HCT116 (cell line): ENCODE data around the gene CLCN3. TPM values are rescaled to one million over a fixed set of nuclear protein-coding genes. Genes with fewer than 3 reads are reported as not detected.

Experiments
- ATAC-seq: fragments of 200-7000 bp; cut with Tn5 transposase; 2 replicates; pipeline ENCODE4 v1.9.1; 2020; ENCODE audit warnings: mild to moderate bottlenecking, moderate library complexity
- BruUV-seq: library from RNA; stranded (reverse); fragments of 400-500 nt; replicated peaks from 2 replicates; lab custom pipeline; 2021; lab: Mats Ljungman, UMichigan
- CTCF ChIA-PET: fragments of 300-600 bp; sonication (Branson Sonifier 250); formaldehyde crosslinking; loops from one replicate; lab custom pipeline; 2021; ENCODE audit warnings: antibody characterized with exemption; lab: Charles Lee
- POLR2A ChIA-PET: fragments of 300-600, 350-600 bp; sonication (Branson Sonifier 250); formaldehyde crosslinking; loops from one replicate; lab custom pipeline; 2021; ENCODE audit warnings: antibody characterized with exemption; lab: Charles Lee
- RAD21 ChIA-PET, 2 experiments: fragments of 300-600 bp; sonication (Branson Sonifier 250); formaldehyde crosslinking; loops; one replicate each; lab custom pipeline; 2023; ENCODE audit warnings: low total read pairs in 2 of 2; ENCODE audit not compliant: uncharacterized antibody in 2 of 2, unreplicated experiment in 2 of 2, low non-redundant PET in 1 of 2; lab: Charles Lee
- DNase-seq: peaks from one replicate; pipeline ENCODE4 v3.0.0-alpha.2; 2010; ENCODE audit warnings: low read depth, low spot score
- H2AFZ ChIP-seq: fragments of 200-600 bp; shearing (Covaris generic), sonication (generic); 2 replicates; pipeline ENCODE4 v1.6.1; 2017; ENCODE audit warnings: low read depth, mixed run types, mixed read lengths, antibody characterized with exemption, low read length; ENCODE audit not compliant: poor library complexity, severe bottlenecking
- H3K27ac ChIP-seq: 2 replicates; pipeline ENCODE4 v1.5.1; 2012; ENCODE audit warnings: low read depth, low read length
- H3K27me3 ChIP-seq: fragments of 200-600 bp; sonication (generic); 2 replicates; pipeline ENCODE4 v1.6.1; 2016; ENCODE audit warnings: mixed run types, low read length, mixed read lengths; ENCODE audit not compliant: insufficient read depth
- H3K36me3 ChIP-seq, 2 experiments: fragments of 200-500 bp in 1 of 2; fragments of 200-600 bp in 1 of 2; sonication (Bioruptor generic) in 1 of 2; sonication (generic) in 1 of 2; 2 replicates each; pipeline versions ENCODE4 v1.5.1 to v1.6.1; 2014 to 2016; ENCODE audit warnings: low read length in 2 of 2, inconsistent platforms in 1 of 2, mixed read lengths in 1 of 2, mixed run types in 1 of 2; ENCODE audit not compliant: insufficient read depth in 2 of 2, control insufficient read depth in 1 of 2
- H3K4me1 ChIP-seq, 2 experiments: fragments of 200-600 bp in 1 of 2; sonication (generic) in 1 of 2; 2 replicates each; pipeline versions ENCODE4 v1.5.1 to v1.6.1; 2012 to 2017; ENCODE audit warnings: low read length in 2 of 2, inconsistent platforms in 1 of 2, mild to moderate bottlenecking in 1 of 2, mixed read lengths in 1 of 2, mixed run types in 1 of 2, moderate library complexity in 1 of 2; ENCODE audit not compliant: insufficient read depth in 2 of 2, control insufficient read depth in 1 of 2
- H3K4me2 ChIP-seq: fragments of 200-600 bp; sonication (generic); 2 replicates; pipeline ENCODE4 v1.6.1; 2017; ENCODE audit warnings: mixed run types, low read length, mixed read lengths
- H3K4me3 ChIP-seq, 2 experiments: fragments of 200-600 bp in 1 of 2; sonication (generic) in 1 of 2; replicated peaks in 1 of 2; 2 replicates each; pipeline ENCODE4 v1.5.1; 2011 to 2016; ENCODE audit warnings: low read length in 2 of 2, control low read depth in 1 of 2, low read depth in 1 of 2, mild to moderate bottlenecking in 1 of 2, mixed read lengths in 1 of 2, mixed run types in 1 of 2
- H3K79me2 ChIP-seq: fragments of 200-600 bp; sonication (generic); 2 replicates; pipeline ENCODE4 v1.6.1; 2017; ENCODE audit warnings: mild to moderate bottlenecking, mixed run types, low read length, moderate library complexity, mixed read lengths; ENCODE audit not compliant: insufficient read depth
- H3K9ac ChIP-seq: fragments of 200-600 bp; sonication (generic); 2 replicates; pipeline ENCODE4 v1.6.1; 2016; ENCODE audit warnings: low read length, mixed read lengths
- H3K9me2 ChIP-seq: fragments of 200-600 bp; sonication (generic), shearing (Covaris generic); 2 replicates; pipeline ENCODE4 v1.6.1; 2017; ENCODE audit warnings: mixed run types, mild to moderate bottlenecking, moderate library complexity; ENCODE audit not compliant: insufficient read depth
- H3K9me3 ChIP-seq, 2 experiments: fragments of 200-500 bp in 1 of 2; fragments of 200-600 bp in 1 of 2; sonication (Bioruptor generic) in 1 of 2; sonication (generic) in 1 of 2; 2 replicates each; pipeline ENCODE4 v1.6.1; 2014 to 2017; ENCODE audit warnings: low read length in 2 of 2, mixed read lengths in 2 of 2, inconsistent platforms in 1 of 2, low read depth in 1 of 2, mild to moderate bottlenecking in 1 of 2, mixed run types in 1 of 2, moderate library complexity in 1 of 2; ENCODE audit not compliant: control insufficient read depth in 1 of 2, insufficient read depth in 1 of 2
- H4K20me1 ChIP-seq: fragments of 200-600 bp; sonication (generic), shearing (Covaris generic); 2 replicates; pipeline ENCODE4 v1.6.1; 2017; ENCODE audit warnings: mixed run types, mild to moderate bottlenecking, moderate library complexity; ENCODE audit not compliant: insufficient read depth
- CBX3 ChIP-seq: IDR thresholded peaks from 2 replicates; pipeline ENCODE4 v1.6.1; 2012; ENCODE audit warnings: low read depth
- CEBPB ChIP-seq: IDR thresholded peaks from 2 replicates; pipeline ENCODE4 v1.6.1; 2012; ENCODE audit warnings: low read depth
- EGR1 ChIP-seq: IDR thresholded peaks from 2 replicates; pipeline ENCODE4 v1.6.1; 2012; ENCODE audit warnings: low read depth
- ELF1 ChIP-seq: IDR thresholded peaks from 2 replicates; pipeline ENCODE4 v1.6.1; 2012; ENCODE audit warnings: low read depth, borderline replicate concordance
- EZH2 ChIP-seq: fragments of 200-600 bp; sonication (generic); IDR thresholded peaks from 2 replicates; pipeline ENCODE4 v1.6.1; 2017; ENCODE audit warnings: antibody characterized with exemption, mixed run types
- EZH2phosphoT487 ChIP-seq: fragments of 200-600 bp; IDR thresholded peaks from 2 replicates; pipeline ENCODE4 v1.6.1; 2018; ENCODE audit warnings: antibody characterized with exemption, borderline replicate concordance
- JUND ChIP-seq: IDR thresholded peaks from 2 replicates; pipeline ENCODE4 v1.6.1; 2012
- POLR2A ChIP-seq: IDR thresholded peaks from 2 replicates; pipeline ENCODE4 v1.7.0; 2011; ENCODE audit warnings: borderline replicate concordance; ENCODE audit not compliant: insufficient read depth, insufficient read length; ENCODE audit errors: extremely low read depth
- POLR2AphosphoS5 ChIP-seq: IDR thresholded peaks from 2 replicates; pipeline ENCODE4 v1.6.1; 2011; ENCODE audit warnings: mild to moderate bottlenecking, low read depth, low read length, moderate library complexity
- RAD21 ChIP-seq: IDR thresholded peaks from 2 replicates; pipeline ENCODE4 v1.6.1; 2012; ENCODE audit warnings: low read depth, mild to moderate bottlenecking
- SIN3A ChIP-seq: IDR thresholded peaks from 2 replicates; pipeline ENCODE4 v1.6.1; 2012; ENCODE audit warnings: low read depth
- SP1 ChIP-seq: IDR thresholded peaks from 2 replicates; pipeline ENCODE4 v1.6.1; 2012; ENCODE audit warnings: low read depth
- TCF7L2 ChIP-seq: IDR thresholded peaks from 2 replicates; pipeline ENCODE4 v1.7.0; 2011; ENCODE audit warnings: borderline replicate concordance, inconsistent platforms; ENCODE audit not compliant: insufficient read depth, insufficient read length; ENCODE audit errors: extremely low read depth
- ZFX ChIP-seq: fragments of 450-650 bp; IDR thresholded peaks from 2 replicates; pipeline ENCODE4 v1.6.1; 2017
- ZNF274 ChIP-seq: fragments of 200-500 bp; sonication (Bioruptor generic); IDR thresholded peaks from 2 replicates; pipeline ENCODE4 v1.6.1; 2014; ENCODE audit warnings: mild to moderate bottlenecking, low read depth, low read length, inconsistent platforms
- intact Hi-C: fragments of 100-400 bp; cut with micrococcal nuclease; formaldehyde crosslinking; loops from 2 replicates; pipeline ENCODE4 v1.10.0; 2022
- total RNA-seq: library from RNA; stranded (reverse); gene quantifications from one replicate; pipeline ENCODE4 v1.2.1, GENCODE V29; 2021; ENCODE audit not compliant: unreplicated experiment
- TF ChIP-seq, protein P1 (sequence below): IDR thresholded peaks from 2 replicates; pipeline ENCODE4 v1.6.1; 2011; ENCODE audit warnings: mild to moderate bottlenecking, low read length, moderate library complexity; ENCODE audit not compliant: insufficient replicate concordance; ENCODE audit errors: extremely low read depth
- TF ChIP-seq, protein P2 (sequence below): IDR thresholded peaks from 2 replicates; pipeline ENCODE4 v1.6.1; 2012
- TF ChIP-seq, protein P3 (sequence below), 3 experiments: fragments of 200-600 bp in 1 of 3; sonication (generic) in 1 of 3; IDR thresholded peaks in 2 of 3; conservative IDR thresholded peaks in 1 of 3; 2 replicates each; pipeline ENCODE4 v1.5.1; 2012 to 2017; ENCODE audit warnings: low read depth in 2 of 3, low read length in 2 of 3, antibody characterized with exemption in 1 of 3, borderline replicate concordance in 1 of 3, control low read depth in 1 of 3, mild to moderate bottlenecking in 1 of 3, mixed read lengths in 1 of 3, mixed run types in 1 of 3, moderate library complexity in 1 of 3; ENCODE audit not compliant: insufficient read depth in 1 of 3
- TF ChIP-seq, protein P4 (sequence below): IDR thresholded peaks from 2 replicates; pipeline ENCODE4 v1.6.1; 2012
- TF ChIP-seq, protein P5 (sequence below): IDR thresholded peaks from 2 replicates; pipeline ENCODE4 v1.6.1; 2012; ENCODE audit warnings: low read depth

The CLCN3 gene
- total RNA-seq, 1 experiment from 2014 or later: 60.4 TPM

DNA sequence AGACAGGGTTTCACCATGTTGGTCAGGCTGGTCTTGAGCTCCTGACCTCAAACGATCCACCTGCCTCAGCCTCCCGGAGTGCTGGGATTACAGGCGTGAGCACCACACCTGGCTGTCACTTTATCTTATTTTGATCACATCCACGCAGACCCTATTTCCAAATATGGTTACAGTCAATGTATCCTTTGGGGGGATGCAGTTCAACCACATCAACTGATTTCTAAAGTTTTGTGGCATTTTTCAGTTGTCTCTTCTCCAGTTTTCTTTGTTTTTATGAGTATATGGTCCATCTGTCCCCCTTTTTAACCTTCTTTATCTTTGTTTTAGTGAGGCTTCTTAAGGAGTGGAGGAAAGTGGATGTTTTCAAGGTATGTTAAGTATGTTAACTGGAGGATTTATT lies 141.5 kb downstream of the CLCN3 start:
- H3K79me2 ChIP-seq: peaks cover 6% of the 10 kb centered on the region
- H3K9ac ChIP-seq: no peak overlapping the region
- no peaks in the 10 kb centered on the region for H3K36me3 ChIP-seq
- no peak overlapping the region for H3K27ac ChIP-seq
- ChIA-PET RAD21 (no interaction called here), POLR2A (no interaction called here), CTCF (no interaction called here)
- no peaks in the 10 kb centered on the region for H3K27me3 ChIP-seq
- intact Hi-C loops: no loop called here
- no peaks in the 10 kb centered on the region for H4K20me1 ChIP-seq
- BruUV-seq: no TSS peak
- no peak overlapping the region for H3K4me3 ChIP-seq
- no peak overlapping the region for H2AFZ ChIP-seq
- no peaks in the 10 kb centered on the region for H3K9me2 ChIP-seq
- no peaks in the 10 kb centered on the region for H3K9me3 ChIP-seq
- no peak for ATAC-seq
- TF ChIP-seq, protein P1, sequence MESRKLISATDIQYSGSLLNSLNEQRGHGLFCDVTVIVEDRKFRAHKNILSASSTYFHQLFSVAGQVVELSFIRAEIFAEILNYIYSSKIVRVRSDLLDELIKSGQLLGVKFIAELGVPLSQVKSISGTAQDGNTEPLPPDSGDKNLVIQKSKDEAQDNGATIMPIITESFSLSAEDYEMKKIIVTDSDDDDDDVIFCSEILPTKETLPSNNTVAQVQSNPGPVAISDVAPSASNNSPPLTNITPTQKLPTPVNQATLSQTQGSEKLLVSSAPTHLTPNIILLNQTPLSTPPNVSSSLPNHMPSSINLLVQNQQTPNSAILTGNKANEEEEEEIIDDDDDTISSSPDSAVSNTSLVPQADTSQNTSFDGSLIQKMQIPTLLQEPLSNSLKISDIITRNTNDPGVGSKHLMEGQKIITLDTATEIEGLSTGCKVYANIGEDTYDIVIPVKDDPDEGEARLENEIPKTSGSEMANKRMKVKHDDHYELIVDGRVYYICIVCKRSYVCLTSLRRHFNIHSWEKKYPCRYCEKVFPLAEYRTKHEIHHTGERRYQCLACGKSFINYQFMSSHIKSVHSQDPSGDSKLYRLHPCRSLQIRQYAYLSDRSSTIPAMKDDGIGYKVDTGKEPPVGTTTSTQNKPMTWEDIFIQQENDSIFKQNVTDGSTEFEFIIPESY: no peak
- TF ChIP-seq, protein P2, sequence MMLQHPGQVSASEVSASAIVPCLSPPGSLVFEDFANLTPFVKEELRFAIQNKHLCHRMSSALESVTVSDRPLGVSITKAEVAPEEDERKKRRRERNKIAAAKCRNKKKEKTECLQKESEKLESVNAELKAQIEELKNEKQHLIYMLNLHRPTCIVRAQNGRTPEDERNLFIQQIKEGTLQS: no peak
- TF ChIP-seq TCF7L2 (no peak), POLR2A (no peak), SIN3A (no peak), RAD21 (no peak), ZNF274 (no peak), POLR2AphosphoS5 (no peak), SP1 (no peak), ELF1 (no peak), JUND (no peak), CEBPB (no peak), ZFX (no peak), CBX3 (no peak), EZH2 (no peak), EGR1 (no peak), EZH2phosphoT487 (no peak)
- TF ChIP-seq, protein P3, sequence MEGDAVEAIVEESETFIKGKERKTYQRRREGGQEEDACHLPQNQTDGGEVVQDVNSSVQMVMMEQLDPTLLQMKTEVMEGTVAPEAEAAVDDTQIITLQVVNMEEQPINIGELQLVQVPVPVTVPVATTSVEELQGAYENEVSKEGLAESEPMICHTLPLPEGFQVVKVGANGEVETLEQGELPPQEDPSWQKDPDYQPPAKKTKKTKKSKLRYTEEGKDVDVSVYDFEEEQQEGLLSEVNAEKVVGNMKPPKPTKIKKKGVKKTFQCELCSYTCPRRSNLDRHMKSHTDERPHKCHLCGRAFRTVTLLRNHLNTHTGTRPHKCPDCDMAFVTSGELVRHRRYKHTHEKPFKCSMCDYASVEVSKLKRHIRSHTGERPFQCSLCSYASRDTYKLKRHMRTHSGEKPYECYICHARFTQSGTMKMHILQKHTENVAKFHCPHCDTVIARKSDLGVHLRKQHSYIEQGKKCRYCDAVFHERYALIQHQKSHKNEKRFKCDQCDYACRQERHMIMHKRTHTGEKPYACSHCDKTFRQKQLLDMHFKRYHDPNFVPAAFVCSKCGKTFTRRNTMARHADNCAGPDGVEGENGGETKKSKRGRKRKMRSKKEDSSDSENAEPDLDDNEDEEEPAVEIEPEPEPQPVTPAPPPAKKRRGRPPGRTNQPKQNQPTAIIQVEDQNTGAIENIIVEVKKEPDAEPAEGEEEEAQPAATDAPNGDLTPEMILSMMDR (IDR thresholded peaks at IDR 0.05 in 2 of 3, conservative IDR thresholded peaks at IDR 0.05 in 1 of 3; ENCODE audit: borderline replicate concordance in 1 of 3, insufficient read depth in 1 of 3, low read depth in 2 of 3, low read length in 2 of 3): no peak
- TF ChIP-seq, protein P4, sequence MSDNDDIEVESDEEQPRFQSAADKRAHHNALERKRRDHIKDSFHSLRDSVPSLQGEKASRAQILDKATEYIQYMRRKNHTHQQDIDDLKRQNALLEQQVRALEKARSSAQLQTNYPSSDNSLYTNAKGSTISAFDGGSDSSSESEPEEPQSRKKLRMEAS: no peak
- TF ChIP-seq, protein P5, sequence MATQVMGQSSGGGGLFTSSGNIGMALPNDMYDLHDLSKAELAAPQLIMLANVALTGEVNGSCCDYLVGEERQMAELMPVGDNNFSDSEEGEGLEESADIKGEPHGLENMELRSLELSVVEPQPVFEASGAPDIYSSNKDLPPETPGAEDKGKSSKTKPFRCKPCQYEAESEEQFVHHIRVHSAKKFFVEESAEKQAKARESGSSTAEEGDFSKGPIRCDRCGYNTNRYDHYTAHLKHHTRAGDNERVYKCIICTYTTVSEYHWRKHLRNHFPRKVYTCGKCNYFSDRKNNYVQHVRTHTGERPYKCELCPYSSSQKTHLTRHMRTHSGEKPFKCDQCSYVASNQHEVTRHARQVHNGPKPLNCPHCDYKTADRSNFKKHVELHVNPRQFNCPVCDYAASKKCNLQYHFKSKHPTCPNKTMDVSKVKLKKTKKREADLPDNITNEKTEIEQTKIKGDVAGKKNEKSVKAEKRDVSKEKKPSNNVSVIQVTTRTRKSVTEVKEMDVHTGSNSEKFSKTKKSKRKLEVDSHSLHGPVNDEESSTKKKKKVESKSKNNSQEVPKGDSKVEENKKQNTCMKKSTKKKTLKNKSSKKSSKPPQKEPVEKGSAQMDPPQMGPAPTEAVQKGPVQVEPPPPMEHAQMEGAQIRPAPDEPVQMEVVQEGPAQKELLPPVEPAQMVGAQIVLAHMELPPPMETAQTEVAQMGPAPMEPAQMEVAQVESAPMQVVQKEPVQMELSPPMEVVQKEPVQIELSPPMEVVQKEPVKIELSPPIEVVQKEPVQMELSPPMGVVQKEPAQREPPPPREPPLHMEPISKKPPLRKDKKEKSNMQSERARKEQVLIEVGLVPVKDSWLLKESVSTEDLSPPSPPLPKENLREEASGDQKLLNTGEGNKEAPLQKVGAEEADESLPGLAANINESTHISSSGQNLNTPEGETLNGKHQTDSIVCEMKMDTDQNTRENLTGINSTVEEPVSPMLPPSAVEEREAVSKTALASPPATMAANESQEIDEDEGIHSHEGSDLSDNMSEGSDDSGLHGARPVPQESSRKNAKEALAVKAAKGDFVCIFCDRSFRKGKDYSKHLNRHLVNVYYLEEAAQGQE: no peak
- peaks cover 0 to 21% of the 10 kb centered on the region in 2 experiments; a peak in 2 of 4 replicates for H3K4me1 ChIP-seq
- no peak overlapping the region for H3K4me2 ChIP-seq
- no peak for DNase-seq
